A673 (cell line): ENCODE measurements around the gene HIBADH.

Experiments used
- CTCF ChIP-seq: fragments of 300-800, 200-600 bp; sonication (generic); conservative IDR thresholded peaks from 2 replicates; pipeline ENCODE4 v1.5.1; 2017; ENCODE audit warnings: low read depth, mild to moderate bottlenecking, antibody characterized with exemption, low read length, moderate library complexity, mixed read lengths
- EZH2 ChIP-seq: fragments of 200-600 bp; sonication (generic); IDR thresholded peaks from 2 replicates; pipeline ENCODE4 v1.6.1; 2017; ENCODE audit warnings: borderline replicate concordance, low read depth, mild to moderate bottlenecking, mixed read lengths, antibody characterized with exemption, low read length; ENCODE audit not compliant: poor library complexity, severe bottlenecking

GRCh38 chr7:27555670-27556069 lies 107.0 kb downstream of the HIBADH start:
- no peak for TF ChIP-seq EZH2
- no peak for TF ChIP-seq CTCF
